ENCODE data around the gene TBC1D2B.

- TF ChIP-seq EP300 (IDR thresholded peaks at IDR 0.05): no peak
- TF ChIP-seq CTCF (IDR thresholded peaks at IDR 0.05): no peak
- no peak for TF ChIP-seq POLR2AphosphoS5 (IDR thresholded peaks at IDR 0.05)
- no peak for TF ChIP-seq POLR2A (IDR thresholded peaks at IDR 0.05; ENCODE audit: low read depth)
Measured at GRCh38 chr15:78107471-78107870, 30.0 kb upstream of the TBC1D2B start.

All from esophagus muscularis mucosa (tissue), 4 donors.